HG03095 (cell line): Measurements from ENCODE around the gene SMARCD1.
"Not testable (repeated sequence)": the region's sequence is repeated elsewhere in the genome, so short reads cannot be mapped to it uniquely, and the experiment has no call there.

ENCODE experiments used
- ATAC-seq: cut with Tn5 transposase; IDR thresholded peaks from one replicate; pipeline ENCODE4 v1.9.1; 2021; ENCODE audit warnings: moderate library complexity; ENCODE audit not compliant: unreplicated experiment

The SMARCD1 gene

GRCh38 chr12:50132505-50133135 is 47.5 kb downstream of the SMARCD1 start:
- ATAC-seq, result no peak

GRCh38 chr12:50142993-50143392 is 57.9 kb downstream of the SMARCD1 start:
- ATAC-seq, result no peak

- no peak for ATAC-seq
Measured at GRCh38 chr12:50145439-50145838, 60.3 kb downstream of the SMARCD1 start.

GRCh38 chr12:50147281-50147680 is 62.1 kb downstream of the SMARCD1 start:
- no peak for ATAC-seq

GRCh38 chr12:50148011-50148410 is 62.9 kb downstream of the SMARCD1 start:
- not testable (repeated sequence) for ATAC-seq

GRCh38 chr12:50149311-50149710 is 64.2 kb downstream of the SMARCD1 start:
- no peak for ATAC-seq
